Gastrocnemius medialis (tissue), 4 donors: ENCODE results near the gene HCRT.

Experiments
- POLR2A ChIP-seq, 2 donors: fragments of 450-650 bp; IDR thresholded peaks; one replicate each; pipeline ENCODE4 v1.6.1; 2017; ENCODE audit warnings: antibody characterized with exemption in 2 of 2, mild to moderate bottlenecking in 2 of 2, moderate library complexity in 2 of 2
- TF ChIP-seq, protein P1 (sequence below), 5 experiments: fragments of 450-650 bp in 3 of 5; fragments of 200-600 bp in 2 of 5; sonication (generic) in 2 of 5; IDR thresholded peaks in 4 of 5; conservative IDR thresholded peaks in 1 of 5; 1 replicate in 4 of 5; 2 replicates in 1 of 5; pipeline ENCODE4 v1.5.1; 2016 to 2019; ENCODE audit warnings: antibody characterized with exemption in 5 of 5, mild to moderate bottlenecking in 3 of 5, moderate library complexity in 3 of 5

- TF ChIP-seq POLR2A (IDR thresholded peaks at IDR 0.05), result no peak
- TF ChIP-seq, protein P1, sequence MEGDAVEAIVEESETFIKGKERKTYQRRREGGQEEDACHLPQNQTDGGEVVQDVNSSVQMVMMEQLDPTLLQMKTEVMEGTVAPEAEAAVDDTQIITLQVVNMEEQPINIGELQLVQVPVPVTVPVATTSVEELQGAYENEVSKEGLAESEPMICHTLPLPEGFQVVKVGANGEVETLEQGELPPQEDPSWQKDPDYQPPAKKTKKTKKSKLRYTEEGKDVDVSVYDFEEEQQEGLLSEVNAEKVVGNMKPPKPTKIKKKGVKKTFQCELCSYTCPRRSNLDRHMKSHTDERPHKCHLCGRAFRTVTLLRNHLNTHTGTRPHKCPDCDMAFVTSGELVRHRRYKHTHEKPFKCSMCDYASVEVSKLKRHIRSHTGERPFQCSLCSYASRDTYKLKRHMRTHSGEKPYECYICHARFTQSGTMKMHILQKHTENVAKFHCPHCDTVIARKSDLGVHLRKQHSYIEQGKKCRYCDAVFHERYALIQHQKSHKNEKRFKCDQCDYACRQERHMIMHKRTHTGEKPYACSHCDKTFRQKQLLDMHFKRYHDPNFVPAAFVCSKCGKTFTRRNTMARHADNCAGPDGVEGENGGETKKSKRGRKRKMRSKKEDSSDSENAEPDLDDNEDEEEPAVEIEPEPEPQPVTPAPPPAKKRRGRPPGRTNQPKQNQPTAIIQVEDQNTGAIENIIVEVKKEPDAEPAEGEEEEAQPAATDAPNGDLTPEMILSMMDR (IDR thresholded peaks at IDR 0.05 in 4 of 5, conservative IDR thresholded peaks at IDR 0.05 in 1 of 5), result no peak
Measured at GRCh38 chr17:42171831-42172230, 13.4 kb downstream of the HCRT start.
